Stimulated activated CD8-positive, alpha-beta memory T cell treated with anti-CD3 and anti-CD28 coated beads, Interleukin-15, amount 100 ng/mL, for 24 hours (primary cell): Measurements from ENCODE around the gene TMEM179.

Experiments
- DNase-seq: peaks from one replicate; pipeline ENCODE4 v3.0.0-alpha.2; 2020; ENCODE audit warnings: low read depth

Gene TMEM179

DNA sequence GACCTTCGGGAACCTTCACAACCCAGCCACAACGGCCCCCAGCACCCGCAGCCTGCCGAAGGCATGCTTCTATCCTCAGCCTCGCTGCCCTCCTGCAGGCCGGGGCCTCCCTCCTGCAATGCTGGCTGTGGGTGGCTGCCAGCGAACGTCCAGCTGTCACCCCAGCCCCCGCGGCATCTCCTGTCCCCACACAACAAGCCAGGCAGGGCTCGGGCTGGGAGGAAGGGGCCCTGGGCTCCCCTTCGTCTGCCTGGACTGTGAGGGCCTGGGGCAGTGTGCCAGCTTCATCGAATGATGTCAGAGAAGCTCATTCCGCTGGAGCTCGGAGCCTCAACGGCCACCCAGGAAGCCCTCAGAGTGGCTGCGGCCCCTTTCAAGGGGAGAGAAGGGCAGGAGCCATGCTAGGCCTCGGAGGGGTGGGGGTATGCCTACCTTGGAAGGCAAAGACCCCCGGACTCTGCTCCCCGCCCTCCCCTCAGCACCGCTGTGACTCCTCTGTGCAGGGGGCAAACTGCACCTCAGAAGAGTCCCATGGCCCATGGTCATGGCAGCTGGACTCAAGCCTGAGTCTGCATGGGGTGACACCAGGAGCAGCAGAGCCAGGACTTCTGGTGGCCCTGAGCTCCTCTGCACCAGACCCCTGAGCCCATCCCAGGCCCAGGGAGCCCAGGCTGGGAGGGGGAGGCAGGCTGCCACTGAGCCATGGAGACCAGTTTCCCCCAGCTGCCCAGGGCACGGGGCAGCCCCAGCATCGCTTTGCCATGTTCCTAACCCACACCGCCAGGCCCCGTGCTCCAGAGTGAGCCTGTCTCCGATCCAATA, 49.8 kb downstream of the TMEM179 start:
- no peak for DNase-seq

DNA sequence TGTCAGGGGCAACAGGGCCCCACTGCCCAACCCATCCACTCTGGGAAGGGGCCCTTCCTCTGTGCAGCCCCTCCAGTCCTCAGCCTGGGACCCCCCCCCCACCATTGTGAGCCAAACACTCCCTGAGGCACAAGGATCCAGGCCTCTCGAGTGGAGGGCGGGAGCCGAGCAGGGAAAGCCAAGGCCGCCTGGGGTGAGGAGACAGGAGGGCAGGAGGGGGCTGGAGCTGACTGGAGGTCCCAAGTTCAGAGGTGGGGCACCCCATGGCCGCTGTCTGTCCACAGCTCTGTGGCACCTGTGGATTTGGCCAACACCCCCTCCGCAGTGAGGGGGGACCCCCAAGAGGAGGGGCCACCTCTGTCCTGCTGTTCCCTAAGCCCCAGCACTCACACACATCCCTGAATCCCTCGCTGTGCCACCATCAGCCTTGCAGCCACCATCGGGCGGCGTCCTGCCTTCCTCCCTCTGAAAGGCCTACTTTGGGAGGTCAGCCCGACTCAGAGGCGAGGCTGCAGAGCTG, 50.4 kb downstream of the TMEM179 start:
- no peak for DNase-seq

DNA sequence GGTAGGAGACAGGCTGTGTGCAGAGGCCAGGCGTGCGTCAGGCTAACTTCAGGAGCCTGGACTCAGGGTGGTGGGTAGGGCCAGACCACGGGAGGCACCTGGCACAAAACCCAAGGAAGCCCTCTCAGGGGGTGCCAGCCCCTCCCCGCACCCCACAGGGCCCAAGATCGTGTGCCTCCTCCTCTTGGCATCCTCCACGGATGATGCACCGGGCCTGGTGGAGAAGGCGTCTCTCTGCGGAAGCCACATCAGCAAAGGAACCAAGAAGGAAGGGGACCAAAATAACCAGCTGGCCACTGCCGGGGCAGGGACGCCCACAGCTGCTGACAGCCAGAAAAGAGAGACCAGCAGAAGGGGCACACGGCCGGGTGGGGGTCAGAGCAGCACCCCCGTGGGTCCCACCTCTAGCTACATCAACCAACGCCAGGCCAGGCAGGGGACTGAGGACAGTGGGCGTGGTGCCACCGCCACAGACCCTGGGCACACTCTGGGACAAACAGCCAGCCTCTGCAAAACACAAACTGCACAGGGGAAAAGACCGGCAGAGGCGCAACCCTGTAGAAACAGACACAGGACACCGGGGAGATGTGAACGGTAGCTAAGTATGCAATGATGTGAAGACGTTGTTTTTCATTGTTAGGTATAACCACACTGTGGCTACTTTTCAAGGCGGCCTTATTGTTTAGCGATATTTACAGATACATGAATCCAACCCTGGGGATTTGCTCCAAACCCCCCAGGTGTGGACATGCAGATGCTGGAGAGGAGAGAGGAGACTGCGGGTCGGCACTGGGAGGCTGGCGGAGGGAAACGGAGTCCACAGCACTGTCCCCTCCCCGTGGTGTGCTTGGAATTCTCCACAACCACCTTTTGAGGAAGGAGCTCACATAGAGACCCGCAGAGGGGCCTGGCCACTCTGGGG, 51.1 kb downstream of the TMEM179 start:
- DNase-seq = no peak

- DNase-seq = no peak
These were observed 51.8 kb downstream of the TMEM179 start for GRCh38 chr14:104552738-104553125.

GRCh38 chr14:104551851-104552737, 52.5 kb downstream of the TMEM179 start:
- no peak for DNase-seq

GRCh38 chr14:104550861-104551728, 53.5 kb downstream of the TMEM179 start:
- no peak for DNase-seq

- no peak for DNase-seq
These were observed 54.2 kb downstream of the TMEM179 start for GRCh38 chr14:104550340-104550860.

DNA sequence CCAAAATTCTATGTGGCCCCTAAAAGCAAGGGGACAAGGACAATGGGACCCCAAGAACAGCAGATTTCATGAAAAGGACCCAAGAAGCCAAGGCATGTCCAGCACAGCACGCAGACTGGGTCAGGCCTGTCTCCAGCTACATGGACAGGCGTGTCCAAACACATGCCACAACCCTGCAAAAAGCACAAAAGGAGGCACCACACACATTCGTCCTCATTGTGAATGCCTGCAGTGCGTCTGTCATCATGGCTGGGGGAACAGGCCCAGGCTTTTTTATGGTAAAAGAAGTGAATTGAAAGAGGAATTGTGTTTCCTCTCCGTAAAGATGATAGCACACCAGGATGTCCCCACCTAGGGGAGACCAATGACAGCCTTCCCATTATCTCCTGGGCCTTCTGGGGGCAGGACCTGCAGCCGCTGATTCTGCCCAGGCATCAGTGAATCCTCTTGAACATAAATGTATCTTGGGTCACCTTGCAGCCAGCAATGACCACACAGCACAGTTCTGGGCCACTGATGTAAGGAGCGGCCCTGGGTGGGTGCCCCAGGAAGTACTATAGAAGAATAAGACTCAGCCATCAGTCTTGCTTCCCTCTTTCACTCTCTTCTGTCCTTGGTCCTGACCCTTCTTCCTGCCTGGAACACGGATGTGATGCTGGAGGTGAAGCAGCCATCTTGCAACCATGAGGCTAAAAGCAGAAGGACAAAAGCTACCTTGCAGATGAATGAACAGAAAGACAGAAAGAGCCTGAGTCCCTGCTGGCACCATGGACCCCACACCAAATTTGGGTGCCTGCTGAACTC, 54.8 kb downstream of the TMEM179 start:
- no peak for DNase-seq

GRCh38 chr14:104548802-104549535, 55.6 kb downstream of the TMEM179 start:
- DNase-seq = no peak

DNA sequence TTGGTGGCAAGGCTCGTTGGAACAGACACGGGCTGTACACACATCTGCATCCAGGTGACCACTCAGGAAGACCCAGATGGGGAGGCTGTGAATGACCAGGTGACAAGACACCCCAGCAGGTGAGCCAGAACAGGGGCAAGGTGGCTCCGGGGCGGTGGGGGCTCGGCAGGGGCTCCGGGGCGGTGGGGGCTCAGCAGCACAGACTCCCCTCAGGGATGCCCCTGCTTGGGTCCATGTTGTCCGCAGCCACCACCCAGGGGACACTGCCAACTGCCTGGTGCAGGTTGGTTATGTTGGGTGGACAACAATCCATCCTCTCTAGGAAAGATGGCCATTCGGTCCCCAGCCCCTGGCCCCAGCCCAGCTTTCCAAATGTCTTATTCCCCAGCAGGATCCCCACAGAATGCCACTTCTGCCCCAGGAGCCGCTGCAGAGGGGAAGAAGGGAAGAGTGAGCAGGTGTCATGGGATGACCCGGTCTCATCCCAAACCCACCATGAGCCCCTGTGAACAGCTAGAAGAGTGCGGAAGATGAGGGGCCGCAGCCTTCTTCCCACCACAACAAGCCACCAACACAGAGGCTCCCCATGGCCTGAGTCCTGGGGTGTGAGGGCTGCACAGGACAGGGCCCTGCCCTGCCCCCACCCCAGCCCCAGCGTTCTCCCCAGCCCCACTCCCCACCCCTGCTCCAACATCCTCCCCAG, 56.4 kb downstream of the TMEM179 start:
- no peak for DNase-seq

DNA sequence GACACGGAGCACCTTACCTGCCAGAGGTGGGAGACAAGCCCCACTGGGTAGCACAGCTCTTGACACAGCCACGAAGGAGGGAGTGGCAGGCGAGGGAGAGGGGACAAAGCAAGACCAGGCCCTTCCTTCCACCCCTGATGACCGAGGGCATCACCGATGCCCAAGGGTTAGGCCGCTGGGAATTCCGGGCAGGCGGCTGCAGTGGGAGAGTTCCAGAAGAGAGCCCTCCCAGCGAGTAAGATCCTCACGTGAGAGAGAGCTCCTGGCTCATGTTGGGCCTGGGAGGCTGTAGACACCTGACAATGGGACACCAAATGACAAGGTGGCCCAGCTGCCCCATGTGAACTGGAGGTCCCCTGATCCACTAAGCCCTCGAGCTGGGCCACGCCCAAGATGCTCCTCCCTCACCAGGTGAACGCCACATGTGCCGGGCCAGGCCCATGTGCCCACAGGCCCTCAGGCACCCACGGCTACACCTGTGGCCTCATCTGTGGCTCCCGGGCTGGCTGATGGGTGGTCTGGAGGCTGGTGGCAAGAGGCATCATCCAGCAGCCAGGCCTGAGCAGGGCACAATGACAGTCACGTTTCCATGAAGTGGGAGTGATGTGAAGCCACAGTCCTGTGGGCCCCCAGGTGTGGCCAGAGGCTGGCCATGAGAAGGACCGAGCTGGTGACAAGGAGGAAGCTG, 57.1 kb downstream of the TMEM179 start:
- DNase-seq = no peak

DNA sequence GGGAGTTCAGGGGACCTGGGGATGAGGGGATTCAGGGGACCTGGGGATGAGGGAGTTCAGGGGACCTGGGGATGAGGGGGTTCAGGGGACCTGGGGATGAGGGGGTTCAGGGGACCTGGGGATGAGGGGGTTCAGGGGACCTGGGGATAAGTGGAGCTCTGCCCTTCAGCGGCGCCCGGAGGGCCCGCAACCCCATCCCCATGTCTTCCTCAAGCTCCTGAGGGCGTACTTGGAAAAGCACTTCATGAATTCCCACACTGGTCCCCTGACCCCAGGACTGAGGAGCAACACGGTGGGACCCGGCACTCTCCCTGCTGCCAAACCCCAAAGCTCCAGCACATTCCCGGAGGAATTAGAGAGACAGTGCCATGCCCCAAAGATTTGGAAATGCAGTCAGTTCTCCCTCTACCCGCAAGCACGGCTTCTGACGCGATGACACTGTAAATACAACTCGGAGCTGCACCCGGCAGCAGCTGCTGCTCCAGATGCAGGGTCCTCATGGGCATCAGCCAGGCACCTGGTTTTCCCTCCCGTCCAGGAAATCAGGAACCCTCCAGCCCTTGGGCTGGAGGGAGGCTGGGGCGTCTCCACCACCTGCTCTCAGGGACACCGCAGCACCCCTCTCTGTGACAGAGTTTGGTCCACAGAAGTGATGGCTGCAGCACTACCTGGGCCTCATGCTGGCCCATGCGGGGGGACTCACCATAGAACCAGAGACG, 57.8 kb downstream of the TMEM179 start:
- DNase-seq = no peak

DNA sequence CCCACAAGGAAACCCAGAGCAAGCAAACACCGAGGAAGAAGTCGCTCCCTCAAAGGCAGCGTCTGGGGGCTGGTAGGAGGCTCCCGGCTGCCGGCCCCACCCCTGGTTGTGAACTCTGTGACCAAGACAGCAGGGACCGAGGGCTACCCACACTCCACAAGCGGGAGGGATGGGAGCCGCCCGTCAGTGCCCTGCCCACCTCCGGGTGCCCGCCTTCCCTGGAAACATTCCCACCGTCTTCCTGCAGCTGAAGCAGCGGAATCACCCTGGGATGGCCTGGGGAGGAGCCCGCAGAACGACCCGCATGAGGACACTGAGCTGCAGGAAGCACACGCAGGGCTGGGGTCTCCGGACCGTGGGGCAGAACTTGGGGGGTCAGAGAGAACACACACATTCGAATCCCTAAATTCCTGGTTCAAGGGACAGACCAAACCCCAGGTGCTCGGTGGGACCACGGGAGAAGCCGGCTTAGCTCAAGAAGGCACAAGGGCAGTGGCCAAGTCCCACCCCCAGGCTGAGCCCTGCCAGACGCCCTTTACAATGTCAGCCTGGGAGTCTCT, 58.5 kb downstream of the TMEM179 start:
- no peak for DNase-seq

DNA sequence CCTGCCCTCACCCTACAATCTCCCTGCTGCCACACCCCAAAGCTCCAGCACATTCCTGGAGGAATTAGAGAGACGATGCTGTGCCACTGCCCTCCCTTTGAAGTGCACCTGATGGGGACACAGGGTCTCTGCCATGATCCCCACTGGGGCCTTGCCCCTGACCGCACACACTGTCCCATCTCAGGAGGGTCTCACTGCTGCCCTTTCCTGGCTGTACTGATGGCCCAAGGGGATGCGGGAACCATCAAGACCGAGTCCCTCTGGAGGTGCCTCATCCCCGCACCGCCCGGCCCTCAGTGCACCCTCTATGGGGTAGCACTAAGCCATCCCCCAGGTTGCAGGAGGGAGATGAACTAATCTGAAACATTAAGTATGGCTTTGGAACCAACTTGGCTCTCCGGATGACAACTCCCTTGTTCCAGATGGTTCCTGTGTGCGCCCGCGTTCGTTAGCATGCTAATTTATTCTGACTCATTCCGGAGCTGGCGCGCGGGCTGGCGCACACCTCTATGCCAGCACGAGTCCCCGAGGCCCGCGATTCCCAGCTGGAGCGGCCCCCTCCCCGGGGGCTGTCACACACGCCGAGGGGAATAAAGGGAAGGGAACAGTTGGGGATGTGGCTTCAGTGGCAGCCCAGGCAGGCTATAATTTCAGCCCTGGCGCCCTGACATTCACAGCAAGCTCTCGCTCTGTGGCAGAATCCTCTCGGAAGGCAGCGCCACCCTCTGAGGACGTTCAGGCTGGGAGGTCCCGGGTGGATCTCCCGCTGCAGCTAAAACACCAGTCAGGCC, 59.2 kb downstream of the TMEM179 start:
- DNase-seq = no peak

DNA sequence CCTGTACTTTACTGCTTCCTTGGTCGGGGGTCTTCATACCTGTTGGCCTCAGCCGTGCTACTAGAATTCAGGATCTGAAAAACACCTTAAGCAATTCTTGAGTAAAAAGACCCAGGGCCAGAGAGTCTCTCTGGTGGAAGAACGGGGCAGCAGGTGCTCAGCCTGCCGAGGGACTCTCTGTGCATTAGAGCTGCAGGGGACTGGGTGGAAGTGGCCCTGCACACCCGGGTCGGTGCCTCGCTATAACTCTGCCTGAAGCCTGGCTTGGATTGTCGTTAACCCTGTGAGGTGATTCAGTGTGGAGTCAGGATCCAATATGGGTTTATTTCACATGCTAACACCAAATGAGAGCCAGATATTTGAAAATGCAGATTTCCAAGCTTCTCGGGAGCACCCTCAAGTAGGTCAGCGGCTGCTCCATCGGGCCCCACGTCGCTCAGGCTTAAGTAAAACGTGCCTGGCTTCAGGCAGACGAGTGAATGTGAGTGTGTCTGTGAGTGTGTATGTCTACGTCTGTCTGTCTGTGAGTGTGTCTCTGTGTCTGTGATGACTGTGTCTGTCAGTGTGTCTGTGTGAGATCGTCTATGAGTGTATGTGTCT, 60.1 kb downstream of the TMEM179 start:
- no peak for DNase-seq
